Mucosa of rectum (tissue), 2 donors: ENCODE results near the gene ABCG4.
A peak's percentile ranks its signal among the peaks of the same experiment; 100 is the strongest.

ENCODE experiments used
- H3K27ac ChIP-seq, 2 donors: one replicate each; pipeline ENCODE4 v1.7.0; 2013; ENCODE audit warnings: inconsistent platforms in 2 of 2, low read depth in 2 of 2, low read length in 2 of 2
- H3K27me3 ChIP-seq, 2 donors: one replicate each; pipeline ENCODE4 v1.7.0; 2013; ENCODE audit warnings: low read length in 2 of 2; ENCODE audit not compliant: control insufficient read depth in 2 of 2, insufficient read depth in 2 of 2
- H3K36me3 ChIP-seq, 2 donors: one replicate each; pipeline ENCODE4 v1.7.0; 2013; ENCODE audit warnings: low read length in 2 of 2; ENCODE audit not compliant: control insufficient read depth in 2 of 2, insufficient read depth in 2 of 2
- H3K4me1 ChIP-seq, 2 donors: one replicate each; pipeline ENCODE4 v1.7.0; 2013; ENCODE audit warnings: low read length in 2 of 2, mild to moderate bottlenecking in 1 of 2; ENCODE audit not compliant: control insufficient read depth in 2 of 2, insufficient read depth in 2 of 2
- H3K4me3 ChIP-seq, 2 donors: one replicate each; pipeline ENCODE4 v1.7.0; 2013; ENCODE audit warnings: low read length in 2 of 2
- H3K9ac ChIP-seq, 2 donors: one replicate each; pipeline ENCODE4 v1.7.0; 2013; ENCODE audit warnings: low read length in 2 of 2, low read depth in 1 of 2, mild to moderate bottlenecking in 1 of 2
- H3K9me3 ChIP-seq, 2 donors: one replicate each; pipeline ENCODE4 v1.7.0; 2013; ENCODE audit warnings: low read length in 2 of 2; ENCODE audit not compliant: control insufficient read depth in 2 of 2
- donor health status: healthy.
- donor health status: Normal muscosa, but diverticular disease.

ABCG4 gene

DNA sequence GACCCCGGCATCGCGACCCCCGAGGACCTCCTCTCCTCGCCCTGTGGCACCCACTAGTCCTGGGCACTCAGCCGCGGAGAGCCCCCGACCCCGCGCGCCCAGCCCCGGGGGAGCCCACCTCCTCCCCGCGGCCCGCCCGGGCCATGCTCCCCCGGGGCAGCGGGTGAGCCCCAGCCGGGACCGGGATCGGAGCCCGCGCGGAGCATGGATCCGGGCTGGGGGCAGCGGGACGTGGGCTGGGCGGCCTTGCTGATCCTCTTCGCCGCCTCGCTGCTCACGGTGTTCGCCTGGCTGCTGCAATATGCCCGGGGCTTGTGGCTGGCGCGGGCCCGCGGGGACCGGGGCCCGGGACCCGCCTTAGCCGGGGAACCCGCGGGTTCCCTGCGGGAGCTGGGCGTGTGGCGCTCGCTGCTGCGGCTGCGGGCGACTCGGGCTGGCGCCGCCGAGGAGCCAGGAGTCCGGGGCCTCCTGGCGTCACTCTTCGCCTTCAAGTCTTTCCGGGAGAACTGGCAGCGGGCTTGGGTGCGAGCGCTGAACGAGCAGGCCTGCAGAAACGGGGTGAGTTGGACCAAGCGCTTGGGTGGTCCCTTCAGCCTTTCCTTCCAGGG is 41.2 kb upstream of the ABCG4 start:
- H3K9ac ChIP-seq: peak overlapping the region; percentile 78
- H3K9me3 ChIP-seq: no peaks in the 10 kb centered on the region
- no peaks in the 10 kb centered on the region for H3K27me3 ChIP-seq
- peak overlapping the region; percentile 78 to 79 for H3K27ac ChIP-seq
- H3K4me3 ChIP-seq: peak overlapping the region; percentile 80 to 89
- H3K4me1 ChIP-seq: peaks cover 19 to 32% of the 10 kb centered on the region in 2 donors
- H3K36me3 ChIP-seq: peaks cover 22 to 29% of the 10 kb centered on the region in 2 donors

DNA sequence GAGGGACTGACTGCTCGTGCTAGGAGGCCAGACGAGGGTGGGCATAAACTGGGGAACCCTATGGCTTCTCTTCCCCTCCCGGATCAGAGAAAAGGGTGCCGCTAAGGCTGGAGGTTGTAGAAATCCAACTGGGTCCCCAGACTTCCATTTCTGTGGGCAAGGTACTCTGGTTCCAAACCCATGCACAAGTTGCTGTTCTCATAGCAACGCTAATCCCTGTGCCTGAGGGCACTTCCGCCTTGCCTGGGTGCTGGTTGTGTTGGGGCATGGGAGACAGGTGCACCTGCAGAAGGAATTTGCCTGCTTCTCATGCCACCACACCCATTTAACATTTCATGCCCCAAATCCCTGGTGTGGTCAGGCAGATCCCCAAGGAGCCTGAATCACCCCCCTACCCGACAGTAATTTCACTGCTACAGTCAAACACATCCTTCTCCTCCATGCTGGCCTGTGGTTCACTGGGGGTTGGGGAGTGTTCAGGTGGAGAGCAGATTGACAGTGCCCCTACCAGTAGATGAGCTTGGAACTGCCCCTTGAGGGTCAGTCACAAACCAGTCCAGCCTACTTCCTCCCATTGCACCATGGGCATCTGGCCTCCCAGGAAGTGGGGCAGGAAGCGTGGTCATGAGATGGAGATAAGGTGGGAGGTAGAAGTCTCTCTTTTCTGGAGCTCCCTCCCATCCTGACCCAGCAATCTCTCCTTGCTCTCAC is 40.6 kb upstream of the ABCG4 start:
- Histone ChIP-seq H3K4me3 (peak overlapping the region; percentile 80 to 89), H3K27ac (peak overlapping the region; percentile 78 to 79), H3K9ac (peak overlapping the region; percentile 78), H3K4me1 (peaks cover 15 to 26% of the 10 kb centered on the region in 2 donors), H3K36me3 (peaks cover 25 to 33% of the 10 kb centered on the region in 2 donors), H3K27me3 (no peaks in the 10 kb centered on the region), H3K9me3 (no peaks in the 10 kb centered on the region)

DNA sequence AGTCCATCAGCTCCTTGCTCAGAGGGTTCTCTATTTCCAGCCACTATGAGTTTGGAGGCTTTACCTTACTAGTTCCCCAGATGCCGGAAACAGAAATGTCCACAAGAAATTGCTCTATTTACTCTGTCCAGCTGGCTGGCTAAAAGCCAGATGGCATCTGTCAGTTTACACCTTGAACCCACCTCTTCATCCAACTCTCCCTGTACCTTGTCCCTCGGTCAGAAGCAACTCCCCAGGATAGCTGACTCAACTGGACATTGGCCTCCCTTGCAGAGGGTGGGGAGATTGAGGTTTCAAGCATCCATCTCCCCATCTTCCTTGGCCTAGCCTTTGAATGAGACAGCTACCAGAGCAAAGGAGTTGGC is 40.0 kb upstream of the ABCG4 start:
- Histone ChIP-seq H3K9me3 (no peaks in the 10 kb centered on the region), H3K36me3 (peaks cover 28 to 37% of the 10 kb centered on the region in 2 donors), H3K4me3 (peak overlapping the region; percentile 80 to 89), H3K27ac (peak overlapping the region; percentile 78 to 79), H3K9ac (no peak overlapping the region), H3K27me3 (no peaks in the 10 kb centered on the region), H3K4me1 (peaks cover 15 to 26% of the 10 kb centered on the region in 2 donors)

DNA sequence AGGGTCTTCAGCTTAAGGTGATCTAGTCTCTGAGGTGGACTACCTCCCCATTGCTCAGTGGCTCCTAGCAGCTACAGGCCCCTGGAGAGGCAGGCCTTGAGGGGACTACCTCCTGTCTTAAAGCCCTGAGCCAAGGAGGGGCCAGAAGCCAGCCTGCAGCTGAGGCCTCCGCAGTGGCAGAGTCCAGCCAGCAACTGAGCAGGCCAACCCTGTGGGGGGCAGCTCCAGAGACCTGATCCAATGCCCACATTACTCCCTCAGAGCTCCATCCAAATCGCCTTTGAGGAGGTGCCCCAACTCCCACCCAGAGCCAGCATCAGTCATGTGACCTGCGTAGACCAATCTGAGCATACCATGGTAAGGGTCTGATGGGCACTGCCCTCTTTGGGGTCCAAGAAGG is 39.0 kb upstream of the ABCG4 start:
- peak overlapping the region in 1 of 2 donors; percentile 6 for H3K9ac ChIP-seq
- H3K36me3 ChIP-seq: peaks cover 34 to 43% of the 10 kb centered on the region in 2 donors
- peak overlapping the region in 1 of 2 donors; percentile 13 for H3K4me3 ChIP-seq
- no peaks in the 10 kb centered on the region for H3K27me3 ChIP-seq
- H3K9me3 ChIP-seq: no peaks in the 10 kb centered on the region
- H3K4me1 ChIP-seq: peaks cover 15 to 26% of the 10 kb centered on the region in 2 donors
- H3K27ac ChIP-seq: no peak overlapping the region

DNA sequence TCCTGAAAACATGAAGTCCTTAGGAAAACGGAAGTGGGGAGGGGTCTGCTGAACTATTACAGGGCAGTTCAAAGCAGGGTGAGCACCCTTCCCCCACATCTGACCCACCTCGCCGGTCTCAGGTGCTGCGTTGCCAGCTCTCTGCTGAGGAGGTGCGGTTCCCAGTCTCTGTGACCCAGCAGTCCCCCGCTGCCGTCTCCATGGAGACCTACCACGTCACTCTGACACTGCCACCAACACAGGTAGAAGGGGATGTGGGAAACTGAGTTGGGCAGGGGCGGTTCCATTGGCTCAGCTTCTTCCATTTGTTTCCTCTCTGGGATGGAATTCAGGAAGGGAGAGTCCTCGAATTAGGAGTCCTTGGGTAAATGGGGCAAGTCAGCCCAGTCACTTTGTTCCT is 38.4 kb upstream of the ABCG4 start:
- Histone ChIP-seq H3K36me3 (peaks cover 37 to 45% of the 10 kb centered on the region in 2 donors), H3K27me3 (no peaks in the 10 kb centered on the region), H3K4me3 (no peak overlapping the region), H3K27ac (no peak overlapping the region), H3K9ac (no peak overlapping the region), H3K9me3 (no peaks in the 10 kb centered on the region), H3K4me1 (peaks cover 15 to 26% of the 10 kb centered on the region in 2 donors)

DNA sequence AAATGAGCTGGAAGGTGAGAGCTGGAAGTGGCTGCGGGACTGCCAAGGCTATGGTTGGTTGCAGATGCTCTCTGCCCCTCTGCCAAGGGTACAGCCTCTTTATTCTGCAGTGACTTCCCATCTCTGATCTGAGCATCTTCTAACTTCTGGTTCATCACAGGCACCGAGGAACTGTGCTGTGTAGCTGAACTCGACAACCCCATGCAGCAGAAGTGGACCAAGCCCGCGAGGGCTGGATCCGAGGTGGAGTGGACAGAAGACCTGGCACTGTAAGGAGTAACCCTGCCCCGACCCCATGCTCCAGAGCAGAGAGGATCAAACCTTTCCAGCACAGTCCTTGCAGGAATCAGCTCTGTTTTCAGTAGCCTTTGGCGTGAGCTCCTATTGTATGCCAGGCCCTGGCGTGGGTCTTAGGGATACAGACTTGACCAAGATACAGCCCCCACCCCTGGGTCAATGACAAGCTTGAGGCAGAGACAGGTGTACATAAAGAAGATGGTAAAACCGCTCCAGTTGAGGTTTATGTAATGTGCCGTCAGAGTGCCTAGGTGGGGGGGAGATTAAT is 37.4 kb upstream of the ABCG4 start:
- H3K9ac ChIP-seq: no peak overlapping the region
- no peaks in the 10 kb centered on the region for H3K27me3 ChIP-seq
- H3K4me1 ChIP-seq: peaks cover 11 to 22% of the 10 kb centered on the region in 2 donors
- H3K4me3 ChIP-seq: no peak overlapping the region
- no peaks in the 10 kb centered on the region for H3K9me3 ChIP-seq
- peaks cover 43 to 51% of the 10 kb centered on the region in 2 donors for H3K36me3 ChIP-seq
- H3K27ac ChIP-seq: no peak overlapping the region

DNA sequence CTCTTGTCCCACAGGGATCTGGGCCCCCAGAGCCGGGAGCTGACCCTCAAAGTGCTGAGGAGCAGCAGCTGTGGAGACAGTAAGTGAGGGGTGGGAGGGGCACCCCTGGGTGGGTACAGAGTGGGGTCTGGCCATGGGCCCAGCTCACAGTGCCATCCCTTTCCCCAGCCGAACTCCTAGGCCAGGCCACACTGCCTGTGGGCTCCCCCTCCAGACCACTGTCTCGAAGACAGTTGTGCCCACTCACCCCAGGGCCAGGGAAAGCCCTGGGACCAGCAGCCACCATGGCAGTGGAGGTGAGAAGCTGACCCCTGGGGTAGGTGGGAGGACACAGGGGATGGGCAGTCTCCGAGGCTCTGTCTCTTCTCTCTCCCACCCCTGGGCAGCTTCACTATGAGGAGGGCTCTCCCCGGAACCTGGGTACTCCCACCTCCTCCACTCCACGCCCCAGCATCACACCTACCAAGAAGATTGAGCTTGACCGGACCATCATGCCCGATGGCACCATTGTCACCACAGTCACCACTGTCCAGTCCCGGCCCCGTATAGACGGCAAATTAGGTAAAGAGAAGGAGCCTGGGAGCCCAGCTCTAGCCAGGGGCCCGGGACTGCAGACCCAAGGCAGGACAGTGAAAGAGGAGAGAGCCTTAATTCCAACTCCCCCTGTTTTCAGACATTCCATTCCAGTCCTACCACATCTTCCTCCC is 36.4 kb upstream of the ABCG4 start:
- Histone ChIP-seq H3K36me3 (peaks cover 43 to 56% of the 10 kb centered on the region in 2 donors), H3K27me3 (no peaks in the 10 kb centered on the region), H3K4me1 (peaks cover 9 to 17% of the 10 kb centered on the region in 2 donors), H3K27ac (no peak overlapping the region), H3K9ac (no peak overlapping the region), H3K4me3 (no peak overlapping the region), H3K9me3 (no peaks in the 10 kb centered on the region)

DNA sequence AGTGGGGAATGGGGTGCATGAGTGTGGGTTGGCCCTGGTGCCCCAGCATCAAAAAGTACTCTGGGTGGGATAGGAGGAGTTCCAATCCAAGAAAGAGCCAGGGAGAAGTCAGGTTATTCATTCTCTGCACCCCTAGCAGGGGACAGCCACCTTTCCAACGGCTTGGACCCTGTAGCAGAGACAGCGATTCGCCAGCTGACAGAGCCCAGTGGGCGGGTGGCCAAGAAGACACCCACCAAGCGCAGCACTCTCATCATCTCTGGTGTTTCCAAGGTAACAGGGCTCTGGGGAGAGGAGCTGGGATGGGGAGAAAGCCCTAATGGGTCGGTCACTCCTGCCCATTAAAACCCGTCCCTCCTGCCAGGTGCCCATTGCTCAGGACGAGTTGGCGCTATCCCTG is 35.1 kb upstream of the ABCG4 start:
- Histone ChIP-seq H3K9ac (no peak overlapping the region), H3K27me3 (no peaks in the 10 kb centered on the region), H3K4me1 (peaks cover 8 to 9% of the 10 kb centered on the region in 2 donors), H3K27ac (no peak overlapping the region), H3K36me3 (peaks cover 43 to 59% of the 10 kb centered on the region in 2 donors), H3K4me3 (no peak overlapping the region), H3K9me3 (no peaks in the 10 kb centered on the region)

DNA sequence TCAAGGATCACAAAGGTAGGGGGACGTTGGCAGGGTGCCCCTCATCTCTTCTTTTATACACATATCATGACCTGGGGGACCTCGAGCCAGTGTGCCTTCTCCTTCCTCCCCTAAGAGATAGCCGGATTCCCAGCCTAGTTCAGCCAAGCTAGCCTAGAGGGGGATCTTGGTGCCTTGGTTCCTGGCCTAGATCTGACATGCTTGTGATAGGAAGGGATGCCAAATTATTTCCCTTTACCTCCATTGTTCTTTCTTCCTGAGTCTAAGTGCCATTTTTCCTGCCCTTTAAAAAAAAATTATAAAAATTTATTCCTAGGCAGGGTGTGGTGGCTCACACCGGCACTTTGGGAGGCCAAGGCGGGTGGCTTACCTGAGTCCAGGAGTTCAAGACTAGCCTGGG is 34.5 kb upstream of the ABCG4 start:
- Histone ChIP-seq H3K9me3 (no peaks in the 10 kb centered on the region), H3K9ac (no peak overlapping the region), H3K4me1 (peaks cover 2 to 4% of the 10 kb centered on the region in 2 donors), H3K27me3 (no peaks in the 10 kb centered on the region), H3K36me3 (peaks cover 41 to 59% of the 10 kb centered on the region in 2 donors), H3K4me3 (no peak overlapping the region), H3K27ac (no peak overlapping the region)
